CD4-positive, alpha-beta T cell treated with Interleukin-15 for 4 hours (primary cell): Measurements from ENCODE around the gene SIRPA.
"Not testable (repeated sequence)": the region's sequence is repeated elsewhere in the genome, so short reads cannot be mapped to it uniquely, and the experiment has no call there.

Experiments used
- DNase-seq: peaks from one replicate; pipeline ENCODE4 v3.0.0-alpha.2; 2020; ENCODE audit warnings: low spot score

Gene SIRPA

DNA sequence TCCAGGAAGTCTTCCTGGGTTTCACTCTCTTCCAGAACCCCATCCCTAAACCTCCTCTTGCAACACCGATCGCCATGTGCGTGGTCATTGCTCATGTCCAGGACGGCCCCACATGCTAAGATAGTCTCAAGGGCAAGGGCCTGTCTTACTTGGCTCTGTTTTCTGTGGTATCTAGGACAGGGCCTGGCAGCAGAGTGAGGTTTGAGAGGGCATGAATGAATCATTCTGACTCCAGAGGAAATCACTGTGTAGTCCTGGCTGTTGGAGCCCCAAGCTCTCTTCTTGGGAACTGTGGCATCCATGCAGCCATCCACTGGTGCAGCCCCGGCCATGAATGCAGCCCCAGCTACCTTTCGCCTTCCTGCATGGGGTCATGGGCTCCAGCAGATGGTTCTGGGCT is 12.4 kb downstream of the SIRPA start:
- no peak for DNase-seq

DNA sequence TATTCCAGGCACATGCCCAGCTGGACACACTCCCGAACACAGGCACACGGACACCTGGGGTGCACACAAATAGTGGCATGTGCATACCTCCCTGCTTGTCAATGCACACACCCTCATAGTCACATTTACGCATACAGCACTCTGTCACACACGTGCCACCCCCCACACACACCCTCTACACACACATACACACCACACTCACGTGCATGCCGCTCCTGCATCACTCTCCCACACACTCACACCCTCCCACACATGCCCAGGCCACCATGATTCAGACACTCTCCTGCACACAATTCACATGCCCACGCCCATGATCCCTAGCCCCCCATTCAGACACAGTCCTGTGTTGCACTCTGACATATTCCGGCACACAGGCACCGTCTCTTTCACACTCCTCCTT is 13.0 kb downstream of the SIRPA start:
- DNase-seq: no peak

DNA sequence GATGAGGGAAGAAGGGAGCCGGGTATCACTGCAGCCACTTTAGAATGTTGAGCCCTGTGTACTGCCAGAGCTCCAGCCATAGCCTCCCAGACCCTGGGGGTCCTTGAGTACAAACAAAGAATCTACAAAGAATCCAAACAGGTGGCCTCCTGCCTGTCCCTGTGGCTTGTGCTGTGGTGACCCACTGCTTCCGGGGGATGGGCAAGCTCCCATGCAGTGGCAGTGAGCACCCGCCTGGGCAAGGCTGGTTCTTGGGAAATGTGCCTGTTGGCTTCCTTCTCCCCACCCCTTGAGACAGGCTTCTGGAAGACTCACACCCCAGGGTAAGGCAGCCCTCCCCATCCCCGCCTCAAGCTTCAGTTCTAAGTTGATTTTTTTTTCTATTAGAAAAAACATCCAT is 13.9 kb downstream of the SIRPA start:
- no peak for DNase-seq

GRCh38 chr20:1911536-1911935 is 16.3 kb downstream of the SIRPA start:
- DNase-seq: no peak

GRCh38 chr20:1912053-1912452 is 16.8 kb downstream of the SIRPA start:
- DNase-seq: no peak

- DNase-seq: no peak
These were observed 17.4 kb downstream of the SIRPA start for GRCh38 chr20:1912646-1913045.

DNA sequence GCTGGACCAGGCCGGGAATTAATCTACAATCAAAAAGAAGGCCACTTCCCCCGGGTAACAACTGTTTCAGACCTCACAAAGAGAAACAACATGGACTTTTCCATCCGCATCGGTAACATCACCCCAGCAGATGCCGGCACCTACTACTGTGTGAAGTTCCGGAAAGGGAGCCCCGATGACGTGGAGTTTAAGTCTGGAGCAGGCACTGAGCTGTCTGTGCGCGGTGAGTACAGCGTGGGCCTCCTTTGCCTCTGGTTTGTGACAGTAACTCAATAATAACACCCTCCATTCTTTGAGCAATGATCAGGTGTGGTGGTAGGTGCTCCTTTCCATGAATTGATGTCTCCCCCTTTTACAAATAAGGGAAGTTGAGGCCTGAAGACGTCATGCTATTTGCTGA is 20.0 kb downstream of the SIRPA start:
- DNase-seq: not testable (repeated sequence)

GRCh38 chr20:1915725-1916124 is 20.5 kb downstream of the SIRPA start:
- DNase-seq: no peak

- no peak for DNase-seq
These were observed 22.6 kb downstream of the SIRPA start for GRCh38 chr20:1917786-1918185.

- no peak for DNase-seq
These were observed 23.4 kb downstream of the SIRPA start for GRCh38 chr20:1918491-1919165.

GRCh38 chr20:1920252-1920651 is 25.0 kb downstream of the SIRPA start:
- no peak for DNase-seq

DNA sequence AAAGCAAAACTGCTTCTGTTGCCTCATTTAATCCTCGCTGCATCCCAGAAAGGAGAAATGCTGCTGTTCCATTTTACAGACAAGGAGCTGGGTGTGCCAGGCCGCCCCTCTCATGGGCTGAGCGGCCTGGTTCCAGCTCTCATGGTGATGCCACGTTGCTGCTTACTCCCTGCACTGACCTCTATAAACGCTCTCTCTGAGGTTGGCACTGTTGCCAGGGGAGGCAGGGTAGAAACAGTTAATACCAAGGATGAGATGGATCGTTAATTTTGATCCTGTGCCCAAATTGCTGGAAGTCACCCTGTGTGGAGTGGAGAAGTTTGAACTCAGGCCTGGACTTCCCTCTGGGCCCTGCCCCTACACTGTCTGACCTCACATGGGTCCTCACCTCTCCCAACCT is 25.6 kb downstream of the SIRPA start:
- DNase-seq: no peak

GRCh38 chr20:1921985-1922384 is 26.8 kb downstream of the SIRPA start:
- DNase-seq: not testable (repeated sequence)

- no peak for DNase-seq
These were observed 27.6 kb downstream of the SIRPA start for GRCh38 chr20:1922786-1923185.

DNA sequence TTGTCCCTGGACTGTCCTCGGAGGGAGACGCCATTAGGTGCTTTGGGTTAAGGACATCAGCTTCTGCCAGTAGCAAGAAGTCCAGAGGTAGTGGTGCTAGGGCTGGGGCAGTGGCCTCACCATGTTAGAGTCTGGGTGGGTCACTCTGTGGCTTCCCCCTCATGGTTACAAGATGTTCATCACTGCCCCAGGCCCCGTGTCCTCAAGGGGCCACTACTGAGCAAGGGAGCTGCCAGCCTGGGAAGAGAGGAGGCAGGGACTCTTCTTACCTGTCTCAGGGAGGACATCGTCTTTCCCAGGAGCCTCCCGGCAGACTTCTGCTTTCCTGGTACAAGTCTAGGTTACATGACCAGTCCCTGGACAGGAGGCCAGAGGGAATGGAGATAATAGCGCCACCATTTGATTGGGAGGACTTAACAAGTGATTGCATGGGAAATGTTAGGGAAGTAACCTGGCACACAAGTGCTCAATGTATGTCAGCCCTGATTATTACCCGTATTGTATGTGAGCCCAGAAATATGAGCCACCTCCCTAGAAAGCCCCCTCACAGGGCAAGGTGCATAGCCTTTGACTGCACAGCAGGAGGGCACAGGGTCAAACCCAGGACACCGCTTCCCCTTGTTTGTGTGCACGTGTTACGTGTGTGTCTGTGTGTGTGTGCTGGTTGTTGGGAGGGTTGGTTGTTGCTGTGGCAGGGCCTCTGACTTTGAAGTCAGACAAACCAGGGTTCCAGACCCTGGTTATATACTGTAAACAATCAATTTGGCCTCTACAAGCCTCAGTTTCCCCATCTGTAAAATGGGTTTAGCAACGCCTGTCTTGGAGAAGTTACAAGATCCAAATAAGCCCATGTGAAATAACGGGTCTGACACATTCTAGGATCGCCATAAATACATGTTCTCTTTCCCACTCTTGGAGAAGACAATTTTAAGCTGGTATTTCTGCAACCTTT is 30.0 kb downstream of the SIRPA start:
- no peak for DNase-seq

GRCh38 chr20:1926237-1926636 is 31.0 kb downstream of the SIRPA start:
- no peak for DNase-seq

DNA sequence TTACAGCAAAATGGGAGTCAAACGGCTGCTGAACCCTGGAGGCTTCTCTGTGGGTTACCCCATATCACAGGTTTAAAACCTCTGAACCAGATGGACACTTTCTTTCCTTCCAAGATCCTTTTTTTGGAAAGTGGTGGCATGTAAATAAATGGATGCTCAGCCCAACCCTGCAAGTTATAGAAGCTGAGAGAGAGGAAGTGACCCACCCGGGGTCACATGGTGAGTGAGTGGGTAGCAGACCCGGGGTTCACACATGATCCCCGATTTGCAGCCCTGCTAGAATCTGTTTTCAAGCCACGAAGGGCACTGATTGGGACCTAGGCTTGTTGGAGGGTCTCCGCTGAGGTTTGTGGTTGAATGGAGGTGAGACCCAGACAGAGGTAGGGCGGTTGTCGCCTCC is 32.0 kb downstream of the SIRPA start:
- no peak for DNase-seq

GRCh38 chr20:1928154-1928553 is 32.9 kb downstream of the SIRPA start:
- DNase-seq: no peak

- DNase-seq: no peak
These were observed 33.6 kb downstream of the SIRPA start for GRCh38 chr20:1928782-1929181.

GRCh38 chr20:1929460-1929859 is 34.3 kb downstream of the SIRPA start:
- DNase-seq: no peak

GRCh38 chr20:1930165-1930564 is 35.0 kb downstream of the SIRPA start:
- no peak for DNase-seq

GRCh38 chr20:1931830-1932229 is 36.6 kb downstream of the SIRPA start:
- DNase-seq: no peak

DNA sequence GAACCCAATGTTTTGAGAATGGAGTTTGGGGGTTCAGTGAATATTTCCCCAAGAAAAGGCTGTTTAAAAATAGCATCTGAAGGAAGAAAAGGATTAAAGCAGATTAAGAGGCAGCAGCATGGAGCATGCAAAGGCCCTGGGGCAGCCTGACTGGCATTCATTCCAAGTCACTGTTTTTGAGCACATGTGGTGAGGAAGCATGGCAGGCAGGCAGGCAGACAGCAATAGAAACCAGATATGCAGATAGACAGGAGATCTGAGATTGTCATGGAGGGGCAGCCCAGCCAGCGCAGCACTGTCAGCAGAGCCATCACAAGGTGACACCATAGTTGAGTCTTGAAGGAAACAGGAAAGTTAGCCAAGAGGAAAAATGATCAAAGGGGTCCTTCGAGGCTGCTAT is 37.8 kb downstream of the SIRPA start:
- DNase-seq: no peak
